H1 (cell line): ENCODE results near the gene CXXC4. TPM values are rescaled to one million over a fixed set of nuclear protein-coding genes. Genes with fewer than 3 reads are reported as not detected.

Source experiments
- BACH1 ChIP-seq: IDR thresholded peaks from 2 replicates; pipeline ENCODE4 v1.6.1; 2012; ENCODE audit warnings: low read length, improper control_type of control experiment
- CHD7 ChIP-seq: fragments of 300-600 bp; sonication (generic); IDR thresholded peaks from 2 replicates; pipeline ENCODE4 v1.7.1; 2012; ENCODE audit warnings: low read length, moderate library complexity, mild to moderate bottlenecking, inconsistent platforms; ENCODE audit not compliant: insufficient replicate concordance
- EP300 ChIP-seq, 2 experiments: IDR thresholded peaks; 1 replicate in 1 of 2; 2 replicates in 1 of 2; pipeline ENCODE4 v1.6.1; 2011 to 2012; ENCODE audit warnings: low read depth in 2 of 2, low read length in 2 of 2, mild to moderate bottlenecking in 2 of 2, borderline replicate concordance in 1 of 2, inconsistent platforms in 1 of 2, moderate library complexity in 1 of 2
- FOSL1 ChIP-seq: IDR thresholded peaks from 2 replicates; pipeline ENCODE4 v1.6.1; 2011; ENCODE audit warnings: mild to moderate bottlenecking, low read depth, low read length, moderate library complexity; ENCODE audit not compliant: insufficient read depth
- GABPA ChIP-seq: IDR thresholded peaks from 2 replicates; pipeline ENCODE4 v1.6.1; 2011; ENCODE audit warnings: mild to moderate bottlenecking, low read length, moderate library complexity, borderline replicate concordance; ENCODE audit not compliant: insufficient read depth
- JUN ChIP-seq: IDR thresholded peaks from 2 replicates; pipeline ENCODE4 v1.6.1; 2011; ENCODE audit warnings: low read depth, mild to moderate bottlenecking, improper control_type of control experiment, low read length
- polyA plus RNA-seq, 7 experiments: library from polyadenylated mRNA; depleted of rRNA in 3 of 7; stranded (reverse) in 5 of 7; unstranded in 2 of 7; fragments of >200 nt in 5 of 7; fragments of 200-250 nt in 2 of 7; gene quantifications; 1 replicate in 5 of 7; 2 replicates in 1 of 7; 4 replicates in 1 of 7; pipeline versions ENCODE4 v1.2.1 to v1.2.3, GENCODE V29; 2011 to 2013; ENCODE audit warnings: missing spikeins in 2 of 7, mixed read lengths in 2 of 7
- total RNA-seq: library from RNA; stranded (reverse); fragmentation: NEBNext Ultra II Directional; extraction: Animal tissue kit (Norgen Biotek cat#: 25700); gene quantifications from 2 replicates; pipeline ENCODE4 v1.2.1, GENCODE V29; 2021

Gene CXXC4
- total and polyA plus RNA-seq, 2 of the 8 experiments (the other 6 are each of a cell fraction or from before 2014, with no cell fraction given) = 1.3 to 1.8 TPM

GRCh38 chr4:104502471-104502870, 7.8 kb upstream of the CXXC4 start (continued):
- no peak for TF ChIP-seq CHD7
- no peak for TF ChIP-seq FOSL1
- TF ChIP-seq GABPA = no peak
- no peak for TF ChIP-seq BACH1
- no peak for TF ChIP-seq EP300 (IDR thresholded peaks at IDR 0.05; ENCODE audit: borderline replicate concordance in 1 of 2, low read depth in 2 of 2, low read length in 2 of 2)
- TF ChIP-seq JUN = no peak
